Measurements from ENCODE around the gene IRX3. TPM values are rescaled to one million over a fixed set of nuclear protein-coding genes. Genes with fewer than 3 reads are reported as not detected.
A peak's percentile ranks its signal among the peaks of the same experiment; 100 is the strongest.

IRX3 gene
- total RNA-seq, 1 donor from 2014 or later = 13.0 TPM

DNA sequence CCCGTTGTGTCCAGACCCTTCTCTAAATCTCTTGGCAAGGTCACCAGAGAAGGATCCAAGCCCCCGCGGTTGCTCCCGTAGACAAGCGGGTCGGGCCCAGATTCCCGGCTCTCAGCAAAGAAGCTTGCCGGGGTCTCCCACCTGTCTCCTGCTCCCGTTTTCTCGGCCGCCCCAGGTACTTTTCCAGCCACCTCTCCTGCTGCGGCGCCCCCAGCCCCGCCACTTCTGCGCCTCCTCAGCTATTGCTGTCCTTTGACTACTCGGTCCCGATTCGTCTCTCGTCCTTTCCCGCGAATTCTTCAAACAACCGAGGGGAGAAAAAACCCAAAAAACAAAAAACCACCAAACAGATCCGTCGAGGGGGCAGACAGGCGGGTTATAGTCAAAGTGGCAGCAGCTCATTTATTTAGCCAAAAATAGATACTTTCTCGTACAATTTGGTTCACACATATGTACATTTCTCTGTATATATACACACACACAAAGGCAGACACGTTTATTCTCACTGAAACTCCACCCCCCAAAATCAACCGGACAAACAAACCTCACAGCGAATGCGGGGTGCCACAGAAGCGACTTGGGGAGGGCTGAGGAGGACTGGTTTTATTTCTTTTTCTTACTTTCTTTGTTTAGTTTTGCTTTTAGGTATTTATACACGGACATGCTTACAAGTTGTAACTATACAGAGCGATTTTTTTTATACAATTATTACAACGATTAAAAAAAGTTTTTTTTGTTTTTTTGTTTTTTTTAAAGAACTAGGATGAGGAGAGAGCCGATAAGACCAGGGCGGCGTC is 3.5 kb downstream of the IRX3 start:
- no peak for DNase-seq
- H3K4me1 Mint-ChIP-seq (ENCODE audit: low read depth, unreplicated experiment) = peaks cover 11% of the 10 kb centered on the region
- H3K4me3 Mint-ChIP-seq (ENCODE audit: unreplicated experiment) = peak overlapping the region; percentile 71
- H3K36me3 Mint-ChIP-seq (ENCODE audit: unreplicated experiment) = peaks cover 4% of the 10 kb centered on the region
- TF ChIP-seq, protein P1, sequence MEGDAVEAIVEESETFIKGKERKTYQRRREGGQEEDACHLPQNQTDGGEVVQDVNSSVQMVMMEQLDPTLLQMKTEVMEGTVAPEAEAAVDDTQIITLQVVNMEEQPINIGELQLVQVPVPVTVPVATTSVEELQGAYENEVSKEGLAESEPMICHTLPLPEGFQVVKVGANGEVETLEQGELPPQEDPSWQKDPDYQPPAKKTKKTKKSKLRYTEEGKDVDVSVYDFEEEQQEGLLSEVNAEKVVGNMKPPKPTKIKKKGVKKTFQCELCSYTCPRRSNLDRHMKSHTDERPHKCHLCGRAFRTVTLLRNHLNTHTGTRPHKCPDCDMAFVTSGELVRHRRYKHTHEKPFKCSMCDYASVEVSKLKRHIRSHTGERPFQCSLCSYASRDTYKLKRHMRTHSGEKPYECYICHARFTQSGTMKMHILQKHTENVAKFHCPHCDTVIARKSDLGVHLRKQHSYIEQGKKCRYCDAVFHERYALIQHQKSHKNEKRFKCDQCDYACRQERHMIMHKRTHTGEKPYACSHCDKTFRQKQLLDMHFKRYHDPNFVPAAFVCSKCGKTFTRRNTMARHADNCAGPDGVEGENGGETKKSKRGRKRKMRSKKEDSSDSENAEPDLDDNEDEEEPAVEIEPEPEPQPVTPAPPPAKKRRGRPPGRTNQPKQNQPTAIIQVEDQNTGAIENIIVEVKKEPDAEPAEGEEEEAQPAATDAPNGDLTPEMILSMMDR (IDR thresholded peaks at IDR 0.05; ENCODE audit: partially characterized antibody, unreplicated experiment) = no peak
- peaks cover 40% of the 10 kb centered on the region for H3K27me3 Mint-ChIP-seq (ENCODE audit: unreplicated experiment)
- no peak overlapping the region for H3K27ac Mint-ChIP-seq (ENCODE audit: unreplicated experiment)
- peaks cover 23% of the 10 kb centered on the region for H3K9me3 Mint-ChIP-seq (ENCODE audit: unreplicated experiment)

DNA sequence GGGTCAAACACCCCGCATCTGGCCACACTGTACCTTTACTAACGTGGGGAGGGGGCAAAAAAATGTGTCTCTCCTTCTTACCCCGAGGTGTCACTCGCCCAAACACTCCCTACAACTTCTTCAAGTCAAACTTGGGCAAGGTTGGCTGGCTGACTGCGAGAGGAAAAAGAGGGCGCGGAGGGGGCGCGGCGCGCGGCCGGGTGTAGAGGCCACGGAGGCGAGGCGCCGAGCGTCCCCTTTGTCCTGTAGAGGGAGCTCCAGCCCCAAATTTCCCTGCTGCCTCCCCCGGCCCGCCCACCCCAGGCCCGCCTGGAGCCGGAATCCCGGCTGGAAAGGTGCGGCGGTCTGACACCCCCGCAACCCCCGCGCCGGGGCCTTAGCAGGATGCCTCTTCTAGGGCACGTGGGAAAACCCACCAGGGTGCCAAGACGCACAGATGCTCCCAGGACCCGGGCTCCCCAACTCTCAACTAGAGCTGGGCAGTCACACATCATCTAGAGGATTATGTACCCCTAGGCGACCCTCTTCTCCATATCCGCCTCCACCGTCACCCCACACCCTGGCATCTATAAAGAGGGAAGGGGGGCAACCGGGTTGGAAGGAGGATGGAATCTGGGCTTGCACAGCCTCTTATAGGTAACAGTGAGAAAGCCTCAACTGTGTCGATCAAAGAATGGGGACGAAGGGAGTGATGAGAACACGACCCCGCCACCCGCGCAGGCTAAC is 4.2 kb downstream of the IRX3 start:
- H3K27me3 Mint-ChIP-seq (ENCODE audit: unreplicated experiment) = peaks cover 37% of the 10 kb centered on the region
- H3K36me3 Mint-ChIP-seq (ENCODE audit: unreplicated experiment) = peaks cover 4% of the 10 kb centered on the region
- peak; percentile 75 for DNase-seq

DNA sequence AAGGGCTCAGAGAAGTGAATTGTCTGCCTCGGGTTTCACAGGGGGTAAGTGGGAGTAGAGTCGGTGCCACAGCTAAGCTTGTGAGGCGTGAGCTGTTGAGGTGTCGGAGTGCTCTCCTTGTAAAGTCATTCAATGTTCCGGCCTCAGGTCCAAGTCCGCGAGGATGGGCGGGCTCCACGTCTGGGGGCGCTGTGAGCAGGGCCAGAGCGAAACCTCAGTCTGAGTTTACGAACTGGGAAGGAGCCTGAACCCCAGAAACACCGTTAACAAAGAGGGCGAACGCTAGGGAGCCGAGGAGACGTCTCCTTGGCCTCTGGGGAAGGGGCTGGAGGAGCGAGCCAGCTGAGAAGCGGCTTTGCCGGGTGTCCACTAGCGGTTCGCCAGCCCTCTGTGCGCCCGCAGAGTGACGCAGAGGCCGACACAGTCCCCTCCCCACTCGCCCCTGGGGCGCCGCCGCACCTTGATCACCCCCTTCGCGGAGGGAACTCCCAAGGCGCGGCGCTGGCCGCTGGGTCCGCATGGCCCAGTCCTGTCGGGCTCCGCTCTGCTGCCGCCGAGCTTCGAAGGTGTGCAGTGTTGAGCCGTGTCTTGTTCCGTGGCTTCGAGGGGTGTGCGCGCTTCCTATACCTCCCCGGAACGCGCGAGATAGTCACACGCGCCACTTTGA is 4.9 kb downstream of the IRX3 start:
- DNase-seq = peak; percentile 26
- peaks cover 4% of the 10 kb centered on the region for H3K36me3 Mint-ChIP-seq (ENCODE audit: unreplicated experiment)
- H3K4me1 Mint-ChIP-seq (ENCODE audit: low read depth, unreplicated experiment) = peaks cover 11% of the 10 kb centered on the region
- TF ChIP-seq, protein P1 (IDR thresholded peaks at IDR 0.05; ENCODE audit: partially characterized antibody, unreplicated experiment) = no peak
- peak overlapping the region; percentile 86 for H3K4me3 Mint-ChIP-seq (ENCODE audit: unreplicated experiment)
- peaks cover 37% of the 10 kb centered on the region for H3K27me3 Mint-ChIP-seq (ENCODE audit: unreplicated experiment)
- no peak overlapping the region for H3K27ac Mint-ChIP-seq (ENCODE audit: unreplicated experiment)
- H3K9me3 Mint-ChIP-seq (ENCODE audit: unreplicated experiment) = peaks cover 22% of the 10 kb centered on the region

More for the DNA sequence above, 4.2 kb downstream of the IRX3 start:
- Mint-ChIP-seq H3K27ac (ENCODE audit: unreplicated experiment) (no peak overlapping the region), H3K4me1 (ENCODE audit: low read depth, unreplicated experiment) (peaks cover 11% of the 10 kb centered on the region), H3K4me3 (ENCODE audit: unreplicated experiment) (peak overlapping the region; percentile 86), H3K9me3 (ENCODE audit: unreplicated experiment) (peaks cover 22% of the 10 kb centered on the region)
- TF ChIP-seq, protein P1 (IDR thresholded peaks at IDR 0.05; ENCODE audit: partially characterized antibody, unreplicated experiment) = peak; percentile 80

- Mint-ChIP-seq H3K9me3 (ENCODE audit: unreplicated experiment) (peaks cover 18% of the 10 kb centered on the region), H3K36me3 (ENCODE audit: unreplicated experiment) (peaks cover 4% of the 10 kb centered on the region), H3K4me1 (ENCODE audit: low read depth, unreplicated experiment) (peaks cover 11% of the 10 kb centered on the region), H3K27me3 (ENCODE audit: unreplicated experiment) (peaks cover 32% of the 10 kb centered on the region), H3K4me3 (ENCODE audit: unreplicated experiment) (peak overlapping the region; percentile 50), H3K27ac (ENCODE audit: unreplicated experiment) (no peak overlapping the region)
- TF ChIP-seq, protein P1 (IDR thresholded peaks at IDR 0.05; ENCODE audit: partially characterized antibody, unreplicated experiment) = no peak
- DNase-seq = no peak
These were observed 5.8 kb downstream of the IRX3 start for GRCh38 chr16:54280751-54281150.

Data from glutamatergic neuron (in vitro differentiated cells).